GM10847 (cell line): Measurements from ENCODE around the gene CERS2.

Experiments
- POLR2A ChIP-seq: IDR thresholded peaks from 2 replicates; pipeline ENCODE4 v1.6.1; 2011; ENCODE audit not compliant: insufficient read length; ENCODE audit errors: extremely low read depth

The CERS2 gene

GRCh38 chr1:150981177-150981804, 6.7 kb upstream of the CERS2 start:
- TF ChIP-seq POLR2A: no peak

GRCh38 chr1:150979092-150980056, 4.7 kb upstream of the CERS2 start:
- TF ChIP-seq POLR2A: no peak

- TF ChIP-seq POLR2A: no peak
These were observed 2.5 kb upstream of the CERS2 start for GRCh38 chr1:150976879-150977694.

GRCh38 chr1:150976401-150976821, 1.8 kb upstream of the CERS2 start:
- no peak for TF ChIP-seq POLR2A

- no peak for TF ChIP-seq POLR2A
These were observed 627 bp downstream of the CERS2 start for GRCh38 chr1:150973836-150974579.

- no peak for TF ChIP-seq POLR2A
These were observed 1.3 kb downstream of the CERS2 start for GRCh38 chr1:150973258-150973835.

- no peak for TF ChIP-seq POLR2A
These were observed 2.2 kb downstream of the CERS2 start for GRCh38 chr1:150972417-150972940.

- no peak for TF ChIP-seq POLR2A
These were observed 2.8 kb downstream of the CERS2 start for GRCh38 chr1:150971583-150972416.

- no peak for TF ChIP-seq POLR2A
These were observed 3.6 kb downstream of the CERS2 start for GRCh38 chr1:150970808-150971582.

GRCh38 chr1:150969626-150970025, 5.0 kb downstream of the CERS2 start:
- no peak for TF ChIP-seq POLR2A

GRCh38 chr1:150968491-150968890, 6.1 kb downstream of the CERS2 start:
- TF ChIP-seq POLR2A: no peak

GRCh38 chr1:150967936-150968335, 6.7 kb downstream of the CERS2 start:
- TF ChIP-seq POLR2A: no peak

GRCh38 chr1:150966011-150966410, 8.6 kb downstream of the CERS2 start:
- no peak for TF ChIP-seq POLR2A
